ENCODE results near the gene DAAM2. TPM values are rescaled to one million over a fixed set of nuclear protein-coding genes. Genes with fewer than 3 reads are reported as not detected.

Gene DAAM2
- total and polyA plus RNA-seq, 9 of the 15 experiments (the other 6 are each of a cell fraction or from before 2014, with no cell fraction given) = 0.01 to 0.07 TPM; not detected in 7

DNA sequence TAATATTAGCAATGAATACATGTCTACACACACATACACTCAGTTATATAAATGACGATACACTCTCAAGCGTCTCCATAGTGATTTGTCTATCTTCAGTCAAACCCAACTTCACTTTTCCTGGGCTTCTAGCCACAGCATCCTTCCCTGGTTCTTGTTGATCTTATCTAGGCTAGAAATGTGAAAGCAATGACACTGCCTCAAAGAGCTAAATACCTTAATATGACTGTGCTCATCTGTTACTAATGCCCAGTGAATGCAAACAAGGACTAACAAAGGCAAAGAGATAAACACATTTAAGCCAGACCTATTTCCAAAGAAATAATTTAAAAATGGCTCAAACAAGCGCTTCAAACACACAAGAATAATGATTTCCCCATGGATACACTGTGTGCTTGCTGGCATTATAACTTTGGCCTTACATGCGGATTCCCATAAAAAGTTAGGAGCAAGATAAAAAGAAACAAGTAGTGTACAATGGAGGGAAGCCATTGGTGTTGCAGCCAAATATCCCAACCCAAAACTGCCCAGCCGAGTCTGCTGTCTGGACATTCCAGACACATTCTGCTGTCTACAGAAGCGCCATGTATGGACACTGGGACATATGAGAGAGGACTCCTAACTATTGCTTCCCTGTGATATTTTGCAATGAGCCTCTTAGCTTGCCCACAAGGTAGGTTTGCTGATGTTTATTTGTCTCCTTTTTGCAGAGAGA is 19.5 kb upstream of the DAAM2 start:
- DNase-seq (ENCODE audit: extremely low read depth in 1 of 4, low spot score in 3 of 4) (no peak), ATAC-seq (no peak), FAIRE-seq (no peak)
- intact Hi-C loops (cut with micrococcal nuclease) = no loop called here
- no TSS peak for BruUV-seq (replicated peaks)
- Histone ChIP-seq H2AFZ (ENCODE audit: low read depth, low read length) (no peak overlapping the region), H3K4me2 (ENCODE audit: insufficient read depth, low read length) (no peak overlapping the region), H3K36me3 (ENCODE audit: control insufficient read depth, insufficient read depth, low read length) (no peaks in the 10 kb centered on the region), H3K4me3 (no peak overlapping the region), H3K79me2 (ENCODE audit: control insufficient read depth, insufficient read depth, low read length) (no peaks in the 10 kb centered on the region), H3K9me1 (ENCODE audit: control insufficient read depth, insufficient read depth, low read length) (no peaks in the 10 kb centered on the region), H3K27me3 (ENCODE audit: control insufficient read depth in 2 of 2, insufficient read depth in 2 of 2, low read length in 2 of 2) (peaks cover 0 to 8% of the 10 kb centered on the region in 2 experiments; a peak in 2 of 5 replicates), H3K9ac (ENCODE audit: insufficient read depth in 1 of 2, low read depth in 2 of 2, low read length in 2 of 2) (no peak overlapping the region), H4K20me1 (replicated peaks; ENCODE audit: control insufficient read depth, insufficient read depth, low read length) (no peaks in the 10 kb centered on the region), H3K27ac (ENCODE audit: extremely low read depth, low read depth, low read length) (no peak overlapping the region), H3K9me3 (replicated peaks; ENCODE audit: control insufficient read depth, insufficient read depth, low read depth, low read length) (no peaks in the 10 kb centered on the region), H3K4me1 (replicated peaks in 1 of 2; ENCODE audit: control insufficient read depth in 2 of 2, insufficient read depth in 2 of 2, low read length in 2 of 2) (no peaks in the 10 kb centered on the region)
- in situ Hi-C loops (cut with MboI) = no loop called here
- CTCF ChIA-PET (ENCODE audit: low intra/inter-chr PET ratio) = no interaction called here
- WGBS (ENCODE audit: insufficient coverage, low coverage, missing lambda C conversion rate) = under 1% methylated on average over 6 of the region's 6 CpGs
- POLR2A ChIA-PET = interaction anchor here (1.0 kb wide), 1 partner anchor 162 kb away, joined by 3 read pairs; the partner anchor contains the start of gene MOCS1
- TF ChIP-seq, protein P1, sequence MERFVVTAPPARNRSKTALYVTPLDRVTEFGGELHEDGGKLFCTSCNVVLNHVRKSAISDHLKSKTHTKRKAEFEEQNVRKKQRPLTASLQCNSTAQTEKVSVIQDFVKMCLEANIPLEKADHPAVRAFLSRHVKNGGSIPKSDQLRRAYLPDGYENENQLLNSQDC (CRISPR knock-in tag; IDR thresholded peaks at IDR 0.05) = no peak
- TF ChIP-seq NCOR1 (IDR thresholded peaks at IDR 0.05) (no peak), FOXA3 (CRISPR knock-in tag; conservative IDR thresholded peaks at IDR 0.05 in 1 of 2, IDR thresholded peaks at IDR 0.05 in 1 of 2) (no peak), FOXK1 (CRISPR knock-in tag; IDR thresholded peaks at IDR 0.05; ENCODE audit: borderline replicate concordance) (no peak), ZNF79 (CRISPR knock-in tag; IDR thresholded peaks at IDR 0.05; ENCODE audit: low read depth) (no peak), CSDE1 (IDR thresholded peaks at IDR 0.05) (no peak), CBFA2T3 (IDR thresholded peaks at IDR 0.05) (no peak), HDAC3 (IDR thresholded peaks at IDR 0.05; ENCODE audit: borderline replicate concordance, partially characterized antibody) (no peak), CBX1 (IDR thresholded peaks at IDR 0.05; ENCODE audit: low read depth) (no peak), SMAD4 (CRISPR knock-in tag; conservative IDR thresholded peaks at IDR 0.05) (no peak), CHD4 (IDR thresholded peaks at IDR 0.05; ENCODE audit: insufficient read depth, insufficient replicate concordance, low read depth, low read length, poor library complexity, severe bottlenecking) (no peak), ZNF696 (CRISPR knock-in tag; conservative IDR thresholded peaks at IDR 0.05) (no peak), POLR3G (IDR thresholded peaks at IDR 0.05; ENCODE audit: extremely low read depth, insufficient read length, insufficient replicate concordance) (no peak)
- TF ChIP-seq, protein P2, sequence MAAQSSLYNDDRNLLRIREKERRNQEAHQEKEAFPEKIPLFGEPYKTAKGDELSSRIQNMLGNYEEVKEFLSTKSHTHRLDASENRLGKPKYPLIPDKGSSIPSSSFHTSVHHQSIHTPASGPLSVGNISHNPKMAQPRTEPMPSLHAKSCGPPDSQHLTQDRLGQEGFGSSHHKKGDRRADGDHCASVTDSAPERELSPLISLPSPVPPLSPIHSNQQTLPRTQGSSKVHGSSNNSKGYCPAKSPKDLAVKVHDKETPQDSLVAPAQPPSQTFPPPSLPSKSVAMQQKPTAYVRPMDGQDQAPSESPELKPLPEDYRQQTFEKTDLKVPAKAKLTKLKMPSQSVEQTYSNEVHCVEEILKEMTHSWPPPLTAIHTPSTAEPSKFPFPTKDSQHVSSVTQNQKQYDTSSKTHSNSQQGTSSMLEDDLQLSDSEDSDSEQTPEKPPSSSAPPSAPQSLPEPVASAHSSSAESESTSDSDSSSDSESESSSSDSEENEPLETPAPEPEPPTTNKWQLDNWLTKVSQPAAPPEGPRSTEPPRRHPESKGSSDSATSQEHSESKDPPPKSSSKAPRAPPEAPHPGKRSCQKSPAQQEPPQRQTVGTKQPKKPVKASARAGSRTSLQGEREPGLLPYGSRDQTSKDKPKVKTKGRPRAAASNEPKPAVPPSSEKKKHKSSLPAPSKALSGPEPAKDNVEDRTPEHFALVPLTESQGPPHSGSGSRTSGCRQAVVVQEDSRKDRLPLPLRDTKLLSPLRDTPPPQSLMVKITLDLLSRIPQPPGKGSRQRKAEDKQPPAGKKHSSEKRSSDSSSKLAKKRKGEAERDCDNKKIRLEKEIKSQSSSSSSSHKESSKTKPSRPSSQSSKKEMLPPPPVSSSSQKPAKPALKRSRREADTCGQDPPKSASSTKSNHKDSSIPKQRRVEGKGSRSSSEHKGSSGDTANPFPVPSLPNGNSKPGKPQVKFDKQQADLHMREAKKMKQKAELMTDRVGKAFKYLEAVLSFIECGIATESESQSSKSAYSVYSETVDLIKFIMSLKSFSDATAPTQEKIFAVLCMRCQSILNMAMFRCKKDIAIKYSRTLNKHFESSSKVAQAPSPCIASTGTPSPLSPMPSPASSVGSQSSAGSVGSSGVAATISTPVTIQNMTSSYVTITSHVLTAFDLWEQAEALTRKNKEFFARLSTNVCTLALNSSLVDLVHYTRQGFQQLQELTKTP (IDR thresholded peaks at IDR 0.05; ENCODE audit: low read depth in 1 of 2, partially characterized antibody in 2 of 2) = no peak
- TF ChIP-seq, protein P3, sequence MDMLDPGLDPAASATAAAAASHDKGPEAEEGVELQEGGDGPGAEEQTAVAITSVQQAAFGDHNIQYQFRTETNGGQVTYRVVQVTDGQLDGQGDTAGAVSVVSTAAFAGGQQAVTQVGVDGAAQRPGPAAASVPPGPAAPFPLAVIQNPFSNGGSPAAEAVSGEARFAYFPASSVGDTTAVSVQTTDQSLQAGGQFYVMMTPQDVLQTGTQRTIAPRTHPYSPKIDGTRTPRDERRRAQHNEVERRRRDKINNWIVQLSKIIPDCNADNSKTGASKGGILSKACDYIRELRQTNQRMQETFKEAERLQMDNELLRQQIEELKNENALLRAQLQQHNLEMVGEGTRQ (CRISPR knock-in tag; IDR thresholded peaks at IDR 0.05) = no peak
